DMS114 treated with DMSO at 0.1 percent for 48 hours (cell line): Measurements from ENCODE around the gene C10orf143.
"Not testable (repeated sequence)": the region's sequence is repeated elsewhere in the genome, so short reads cannot be mapped to it uniquely, and the experiment has no call there.

ENCODE experiments used
- DNase-seq: peaks from one replicate; lab custom pipeline; 2025; ENCODE audit not compliant: unreplicated experiment; lab: John Stamatoyannopoulos, UW

Gene C10orf143

DNA sequence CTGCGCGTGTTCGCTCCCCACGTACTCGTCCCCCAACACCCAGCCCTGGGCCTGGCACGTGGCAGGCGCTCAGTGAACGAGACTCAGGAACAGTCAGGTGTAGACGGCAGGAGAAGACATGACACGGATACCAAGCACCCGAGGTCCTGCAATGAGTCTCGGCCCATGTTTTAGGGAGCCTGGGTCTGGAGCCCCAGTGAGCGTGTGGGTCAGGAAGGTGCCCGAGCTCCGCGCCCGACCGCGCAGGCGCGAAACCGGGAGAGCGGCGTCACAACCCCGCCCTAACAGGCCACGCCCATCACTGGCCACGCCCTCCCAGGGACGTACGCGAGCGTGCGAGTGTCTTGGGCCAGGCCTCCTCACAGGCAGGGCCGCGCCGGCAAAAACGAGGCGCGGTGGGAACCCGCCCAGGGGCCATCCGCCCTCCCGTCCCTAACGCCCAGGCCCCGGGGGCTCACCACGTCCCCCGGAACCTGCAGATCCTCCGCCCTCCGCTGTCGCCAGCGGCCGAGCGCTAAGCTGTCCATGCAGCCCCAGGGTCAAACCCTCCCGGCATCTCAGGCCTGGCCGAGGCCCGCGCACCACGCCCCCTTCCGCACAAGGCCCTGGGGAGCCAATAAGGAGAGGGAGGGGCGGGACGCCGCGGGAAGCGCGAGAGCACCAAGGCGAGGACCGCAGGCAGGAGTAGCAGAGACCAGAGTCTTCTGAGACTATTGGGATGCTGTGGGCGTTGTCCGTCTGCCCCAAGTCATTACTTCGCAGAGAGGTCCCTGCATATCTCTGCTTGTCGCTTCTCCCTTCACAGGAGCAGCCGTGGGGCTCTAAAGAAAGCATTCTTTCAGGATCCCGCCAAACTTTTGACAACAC is at the start of gene C10orf143:
Gene C10orf143, minus strand, starts transcription at position 585 of the 867 bp plus-strand sequence. Its CDS starts 58 bp downstream, at position 527.
- DNase-seq: peak; percentile 96

DNA sequence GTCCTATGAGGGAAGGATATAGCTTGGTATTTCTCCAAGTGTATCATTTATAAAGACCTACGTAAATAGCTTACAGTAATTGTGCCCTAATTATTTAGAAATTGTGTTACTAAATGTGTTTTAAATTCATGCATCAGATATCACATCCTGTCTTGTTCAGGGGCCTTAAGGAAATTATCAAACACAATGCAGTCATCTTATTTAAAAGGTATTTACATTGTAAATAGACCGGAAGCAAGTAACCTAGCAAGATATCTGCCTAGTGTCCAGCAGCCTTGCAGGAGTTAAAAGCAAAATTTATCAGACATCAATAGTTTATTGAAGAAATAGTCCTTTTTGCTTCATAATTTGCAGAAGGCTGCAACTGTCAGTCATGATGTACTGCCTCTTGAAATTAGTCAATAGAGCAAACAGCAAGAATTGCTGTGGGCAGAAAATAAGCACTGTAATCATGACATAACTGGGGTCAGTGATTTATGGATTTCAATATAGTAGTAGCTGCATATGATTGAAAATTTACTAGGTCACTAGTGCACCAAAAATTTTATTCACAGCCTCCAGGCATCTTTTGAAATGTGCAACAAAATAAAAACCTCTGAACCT is 48.7 kb upstream of the C10orf143 start:
- no peak for DNase-seq

DNA sequence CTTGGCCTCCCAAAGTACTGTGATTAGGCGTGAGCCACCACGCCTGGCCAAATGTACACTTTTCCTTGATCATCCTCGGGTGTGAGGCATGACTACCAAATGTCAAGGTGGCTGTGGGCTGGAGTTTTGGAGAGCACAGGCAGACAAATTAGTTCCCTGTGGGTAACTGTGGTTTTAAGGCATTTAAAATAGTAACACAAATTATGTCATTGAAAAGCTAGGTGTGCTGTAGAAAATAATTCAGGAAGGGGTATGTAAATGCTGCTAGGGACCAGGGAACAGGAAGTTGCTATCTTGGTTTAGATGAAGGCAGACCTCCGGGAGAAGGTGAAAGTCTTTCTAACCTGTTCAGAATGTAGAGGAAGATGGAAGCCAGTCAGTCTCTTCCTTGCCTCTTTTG is 35.4 kb upstream of the C10orf143 start:
- no peak for DNase-seq

DNA sequence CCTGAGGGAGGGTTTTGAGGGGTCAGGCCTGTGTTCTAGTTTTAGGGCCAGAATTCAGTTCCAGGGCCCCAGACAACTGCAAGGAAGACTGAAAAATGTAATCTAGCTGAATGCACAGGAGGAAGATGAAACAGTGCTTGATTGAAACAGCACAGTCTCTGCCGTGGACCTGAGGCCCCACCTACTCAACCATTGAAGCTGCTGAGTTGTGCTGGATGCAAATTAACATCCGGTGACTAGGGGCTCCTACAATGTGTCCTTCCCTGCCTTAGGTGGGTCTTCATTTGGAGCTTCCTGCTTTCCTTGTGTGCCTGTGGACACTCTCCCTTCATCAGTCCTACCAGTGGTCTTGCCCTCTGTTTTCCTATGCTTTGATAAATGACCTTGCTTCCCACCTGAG is 31.2 kb upstream of the C10orf143 start:
- DNase-seq: no peak

DNA sequence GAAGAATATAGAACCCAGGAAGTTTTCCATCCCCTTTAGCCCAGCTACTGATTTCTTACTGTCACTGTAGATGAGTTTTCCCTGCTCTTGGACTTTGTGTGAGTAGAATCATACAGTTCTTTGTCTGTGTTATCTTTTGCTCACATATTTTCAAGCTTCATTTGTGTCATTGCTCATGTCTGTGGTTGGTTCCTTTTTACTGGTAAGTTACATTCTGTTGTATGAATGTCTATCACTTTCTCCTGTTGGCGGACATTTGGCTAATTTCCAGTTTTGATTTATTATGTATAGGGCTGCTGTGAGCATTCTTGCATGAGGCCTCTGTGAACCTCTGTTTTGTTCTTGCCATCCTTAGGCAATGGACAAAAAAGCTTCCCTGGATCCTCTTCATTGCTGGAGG is 30.8 kb upstream of the C10orf143 start:
- DNase-seq: no peak

DNA sequence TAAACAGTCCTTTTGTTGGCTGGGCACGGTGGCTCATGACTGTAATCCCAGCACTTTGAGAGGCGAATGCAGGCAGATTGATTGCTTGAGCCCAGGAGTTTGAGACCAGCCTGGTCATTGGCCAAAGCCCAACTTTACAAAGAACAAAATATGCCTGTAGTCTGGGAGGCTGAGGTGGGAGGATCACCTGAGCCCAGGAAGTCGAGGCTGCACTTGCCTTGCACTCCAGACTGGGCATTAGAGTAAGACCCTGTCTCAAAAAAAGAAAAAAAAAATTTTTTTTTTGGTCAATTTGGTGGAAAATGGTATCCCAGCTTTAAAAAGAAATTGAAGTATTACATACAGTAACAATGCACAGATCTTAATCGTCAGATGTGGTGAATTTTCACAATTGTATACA is 30.4 kb upstream of the C10orf143 start:
- no peak for DNase-seq

DNA sequence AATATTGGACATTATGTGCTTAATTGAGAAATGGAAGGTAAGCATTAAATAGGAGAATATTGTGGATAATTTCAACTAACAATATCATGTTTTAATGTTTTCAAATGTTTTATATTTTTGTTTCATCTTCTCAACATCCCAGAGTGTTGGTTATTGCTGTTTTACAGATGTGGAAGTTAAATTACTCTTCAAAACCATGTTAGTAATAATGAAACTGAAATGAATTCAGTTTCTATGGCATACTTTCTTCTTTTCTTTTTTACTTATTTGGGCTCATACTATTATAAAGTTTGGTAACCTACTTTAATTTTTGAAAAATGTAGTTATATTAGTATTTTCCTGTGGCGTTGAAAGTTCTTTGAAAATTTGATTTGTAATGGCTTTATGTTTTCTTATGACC is 29.8 kb upstream of the C10orf143 start:
- no peak for DNase-seq

DNA sequence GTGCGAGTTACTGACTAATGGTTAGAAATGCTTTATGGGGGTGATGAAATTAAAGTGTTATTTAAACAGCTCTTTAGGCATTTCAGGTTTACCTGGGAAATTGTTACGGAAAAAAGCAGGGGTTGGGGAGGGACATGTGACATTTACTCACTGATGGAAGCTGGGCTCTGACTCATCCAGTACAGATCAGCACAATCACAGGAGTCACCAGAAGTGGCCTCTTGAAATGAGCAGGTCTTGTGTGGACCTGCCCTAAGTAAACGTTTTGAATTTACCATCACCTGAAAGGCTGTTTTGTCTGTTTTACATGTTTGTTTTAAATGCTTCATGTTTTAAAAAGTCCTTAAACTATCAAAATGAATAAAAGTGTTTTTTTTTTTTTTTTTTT is 27.8 kb upstream of the C10orf143 start:
- no peak for DNase-seq

DNA sequence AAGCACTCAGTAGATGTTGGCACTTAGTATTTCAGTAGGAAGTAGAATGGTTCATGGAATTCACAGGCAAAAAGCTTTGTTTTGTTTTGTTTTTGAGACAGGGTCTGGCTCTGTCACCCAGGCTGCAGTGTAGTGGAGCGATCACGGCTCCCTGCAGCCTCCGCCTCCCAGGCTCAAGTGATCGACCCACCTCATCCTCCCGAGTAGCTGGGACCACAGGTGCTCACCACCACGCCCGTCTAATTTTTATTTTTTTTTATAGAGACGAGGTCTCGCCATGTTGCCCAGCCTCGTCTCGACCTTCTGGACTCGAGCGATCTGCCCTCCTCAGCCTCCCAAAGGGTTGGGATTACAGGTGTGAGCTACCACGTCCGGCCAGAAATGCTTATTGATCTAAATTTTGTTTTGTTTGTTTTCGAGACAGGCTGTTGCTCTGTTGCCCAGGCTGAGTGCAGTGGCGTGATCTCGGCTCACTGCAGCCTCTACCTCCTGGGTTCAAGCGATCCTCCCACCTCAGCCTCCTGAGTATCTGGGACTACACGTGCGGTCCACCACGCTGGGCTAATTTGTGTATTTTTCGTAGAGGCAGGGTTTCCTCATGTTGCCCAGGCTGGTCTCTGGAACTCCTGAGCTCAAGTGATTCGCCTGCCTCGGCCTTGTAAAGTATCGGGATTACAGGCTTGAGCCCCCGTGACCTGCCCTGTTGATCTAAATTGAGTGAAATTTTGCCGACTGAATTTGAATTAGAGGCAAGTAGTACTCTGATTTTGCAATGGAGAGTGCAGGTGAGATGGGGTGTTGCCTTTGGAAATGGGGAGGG is 27.2 kb upstream of the C10orf143 start:
- DNase-seq: no peak

DNA sequence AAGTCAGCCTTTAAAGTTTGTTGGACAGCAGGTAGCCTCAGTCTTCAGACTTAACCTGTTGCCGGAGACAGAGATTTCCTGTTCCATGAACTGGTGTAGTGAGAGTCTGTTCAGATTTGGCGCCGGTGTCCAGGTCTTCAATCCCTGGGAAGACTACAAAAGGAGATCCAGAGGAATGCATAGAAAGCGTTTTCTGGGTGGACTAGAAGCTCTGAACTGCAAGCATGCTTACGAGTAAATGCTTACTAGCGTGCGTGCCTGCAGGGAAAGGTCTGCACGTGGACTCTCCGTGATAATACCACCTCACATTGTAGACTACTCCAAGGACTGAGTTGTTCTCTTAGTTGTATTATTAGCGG is 26.4 kb upstream of the C10orf143 start:
- no peak for DNase-seq

DNA sequence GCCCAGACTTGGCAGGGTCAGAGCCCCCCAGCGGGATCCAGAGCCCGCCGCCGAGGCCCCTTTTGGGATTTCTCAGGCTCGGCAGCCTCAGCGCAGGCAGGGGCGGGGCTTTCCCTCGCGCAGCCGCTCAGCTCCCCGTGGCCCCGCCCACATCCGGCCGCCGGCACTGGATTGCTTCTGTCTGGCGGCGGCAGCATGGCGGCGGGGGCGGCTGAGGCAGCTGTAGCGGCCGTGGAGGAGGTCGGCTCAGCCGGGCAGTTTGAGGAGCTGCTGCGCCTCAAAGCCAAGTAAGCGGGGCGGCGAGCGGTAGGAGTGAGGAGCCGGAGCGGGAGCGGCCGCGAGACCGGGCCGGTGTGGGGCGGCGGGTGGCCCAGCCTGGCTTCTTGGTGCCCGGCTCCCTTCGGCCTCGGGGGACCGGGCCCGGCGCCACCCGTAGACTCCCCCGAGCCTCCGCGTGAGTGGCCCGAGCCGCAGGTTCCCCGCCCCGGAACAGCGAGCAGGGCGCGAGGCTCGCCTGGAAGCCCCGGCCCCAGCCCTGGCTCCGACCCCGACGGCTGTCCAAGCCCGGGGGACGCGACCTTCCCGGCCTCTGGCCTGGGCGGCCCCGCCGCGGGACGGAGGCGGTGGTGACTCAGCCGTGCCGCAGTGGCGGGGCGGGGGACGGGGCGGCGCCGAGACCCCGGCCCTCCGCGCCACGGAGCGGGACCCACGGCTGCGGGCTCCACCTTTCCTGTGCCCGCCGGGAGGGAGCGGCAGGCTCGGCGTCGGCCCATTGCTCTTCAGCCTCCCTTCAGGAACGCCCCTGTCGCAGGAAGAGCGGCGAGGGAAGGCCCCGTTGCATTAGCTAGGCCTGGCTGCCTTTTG is 25.8 kb upstream of the C10orf143 start, which contains the start of gene GLRX3:
Gene GLRX3, plus strand, starts transcription at position 166 of the 864 bp plus-strand sequence. Its CDS starts 30 bp downstream, at position 196.
- peak; percentile 70 for DNase-seq

DNA sequence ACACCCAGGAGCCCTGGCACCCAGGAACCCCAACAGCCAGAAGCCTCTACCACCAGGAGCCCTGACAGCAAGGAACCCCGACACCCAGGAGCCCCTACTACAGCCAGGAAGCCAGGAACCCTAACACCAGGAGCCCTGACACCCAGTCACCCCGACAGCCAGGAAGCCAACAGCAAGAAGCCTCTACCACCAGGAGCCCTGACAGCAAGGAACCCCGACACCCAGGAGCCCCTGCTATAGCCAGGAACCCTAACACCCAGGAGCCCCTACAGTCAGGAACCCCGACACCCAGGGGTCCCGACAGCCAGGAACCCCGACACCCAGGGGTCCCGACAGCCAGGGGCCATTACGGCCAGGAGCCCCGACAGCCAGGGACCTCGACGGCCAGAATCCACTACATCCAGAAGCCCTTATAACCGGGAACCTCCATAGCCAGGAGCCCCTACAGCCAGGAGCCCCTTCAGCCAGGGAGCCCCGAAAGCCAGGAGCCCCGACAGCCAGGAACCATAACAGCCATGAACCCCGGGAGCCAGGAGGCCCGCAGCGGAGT is 25.1 kb upstream of the C10orf143 start:
- no peak for DNase-seq

DNA sequence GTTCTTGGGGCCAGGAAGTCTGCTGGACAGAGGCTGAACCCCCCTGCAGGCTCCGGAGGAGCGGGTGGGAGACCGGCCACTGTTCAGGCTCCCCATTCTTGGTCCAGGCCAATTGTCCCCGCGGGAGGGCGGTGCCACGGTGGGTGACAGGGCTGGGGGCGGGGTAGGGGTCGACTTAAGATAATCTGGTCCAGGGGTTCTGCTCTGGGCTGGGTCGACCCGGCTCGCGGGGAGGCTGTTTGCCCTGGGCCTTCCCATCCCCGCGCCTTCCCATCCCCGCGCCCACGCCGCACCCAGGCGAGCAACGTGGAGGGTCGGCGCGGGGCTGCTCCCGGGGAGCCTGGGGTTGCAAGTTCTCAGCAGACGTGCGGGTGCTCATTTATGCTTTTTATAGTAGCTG is 18.3 kb upstream of the C10orf143 start:
- DNase-seq: no peak

DNA sequence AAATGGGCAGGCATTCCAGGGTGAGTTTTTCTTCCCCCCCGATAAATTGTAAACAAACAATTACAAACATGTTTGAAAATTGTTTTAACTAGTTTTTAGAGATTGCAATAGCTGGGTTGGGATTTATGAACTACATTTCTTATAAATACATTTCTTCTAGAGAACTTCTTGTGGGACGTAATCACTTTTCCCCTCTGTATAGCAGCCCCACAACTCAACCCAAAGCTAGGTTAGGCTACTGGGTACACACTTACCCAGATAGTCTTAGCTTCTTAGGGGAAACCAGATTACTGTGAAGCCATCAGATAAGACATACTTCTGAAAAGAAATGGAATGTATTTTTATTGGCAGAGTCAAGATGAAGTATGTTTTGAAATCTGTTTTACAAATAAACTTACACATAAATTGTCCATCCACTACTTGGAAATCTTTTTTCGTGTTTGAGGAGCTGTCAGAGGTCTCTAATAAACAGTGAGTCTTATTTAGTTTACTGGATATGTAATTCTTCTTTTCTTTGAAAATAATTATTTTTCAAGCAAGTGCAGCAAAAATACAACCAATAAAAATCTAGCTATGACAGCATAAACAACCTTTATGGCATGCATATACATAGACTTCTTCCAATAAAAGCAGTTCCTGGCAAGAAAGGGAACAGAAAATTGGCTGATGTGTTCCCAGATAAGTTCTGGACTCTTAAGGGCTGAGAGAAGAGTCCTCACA is 17.6 kb upstream of the C10orf143 start:
- DNase-seq: no peak

DNA sequence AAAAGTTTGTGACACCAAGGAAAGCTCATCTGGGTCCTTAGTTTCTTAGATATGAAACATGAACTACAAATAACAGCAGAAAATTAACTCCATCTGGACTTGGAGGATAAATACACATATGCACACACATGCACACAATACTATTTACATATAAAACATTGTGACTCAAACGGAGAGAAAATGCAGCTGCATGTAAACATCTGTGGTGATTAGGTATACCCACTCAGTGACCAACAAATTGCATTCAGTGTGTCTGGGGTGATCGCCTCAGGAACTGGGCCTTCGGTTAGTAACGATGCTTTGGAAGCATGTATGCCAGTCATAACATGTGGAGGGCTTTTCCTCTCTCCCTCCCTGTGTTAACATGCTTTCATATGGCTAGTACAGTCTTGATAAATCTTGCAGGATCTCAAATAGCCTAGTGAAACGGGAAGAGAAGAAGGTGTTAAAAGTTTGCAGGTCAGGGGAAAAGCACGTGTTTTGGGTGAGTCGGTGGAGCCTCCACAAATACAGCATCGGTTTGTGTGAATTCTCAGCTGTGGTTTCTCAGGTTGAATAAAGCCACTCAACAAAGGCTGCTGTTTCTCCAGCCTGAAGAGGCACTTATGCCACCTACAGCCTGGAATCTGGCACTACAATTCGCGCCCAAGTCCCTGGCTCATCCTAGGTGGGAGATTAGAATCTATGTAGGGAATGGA is 16.9 kb upstream of the C10orf143 start:
- peak; percentile 50 for DNase-seq

DNA sequence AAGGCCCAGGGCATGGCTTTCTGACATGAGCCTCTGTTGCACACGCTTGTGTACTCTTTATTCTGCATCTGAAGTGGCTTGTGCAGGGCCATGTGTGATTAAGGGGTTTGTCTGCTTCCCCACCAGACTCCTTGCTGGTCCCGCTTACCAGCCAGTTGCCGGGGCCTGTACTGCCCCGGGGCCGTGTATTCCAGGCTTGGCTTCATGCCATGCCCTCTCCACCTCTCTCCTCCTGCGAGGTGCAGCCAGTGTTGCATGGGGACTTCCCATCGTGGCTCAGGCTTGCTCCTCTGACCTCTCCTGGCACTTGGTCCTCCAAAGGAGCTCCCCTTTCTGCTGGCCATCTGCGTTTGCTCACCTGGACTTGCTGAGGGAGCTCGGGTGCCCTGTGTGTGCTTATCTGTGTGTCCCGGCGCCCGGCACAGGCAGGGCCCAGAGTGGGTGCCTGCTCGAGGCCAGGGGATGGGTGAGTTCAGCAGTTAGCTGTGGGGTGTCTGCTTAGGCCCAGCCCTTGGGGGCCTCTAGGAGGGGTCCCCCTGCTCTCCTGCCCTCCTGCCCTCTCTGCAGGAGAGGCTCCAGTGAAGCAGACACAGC is 11.0 kb upstream of the C10orf143 start:
- DNase-seq: no peak

DNA sequence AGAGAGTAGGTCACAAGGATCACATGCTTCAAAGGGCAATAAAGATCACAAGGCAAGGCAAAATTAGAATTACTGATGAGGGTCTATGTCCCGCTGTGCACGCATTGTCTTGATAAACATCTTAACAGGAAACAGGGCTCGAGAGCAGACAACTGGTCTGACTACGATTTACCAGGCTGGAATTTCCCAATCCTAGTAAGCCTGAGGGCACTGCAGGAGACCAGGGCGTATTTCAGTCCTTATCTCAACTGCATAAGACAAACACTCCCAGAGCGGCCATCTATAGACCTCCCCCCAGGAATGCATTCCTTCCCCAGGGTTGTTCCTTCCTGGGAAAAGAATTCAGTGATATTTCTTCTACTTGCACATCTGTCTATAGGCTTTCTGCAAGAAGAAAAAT is 6.9 kb upstream of the C10orf143 start:
- DNase-seq: not testable (repeated sequence)

DNA sequence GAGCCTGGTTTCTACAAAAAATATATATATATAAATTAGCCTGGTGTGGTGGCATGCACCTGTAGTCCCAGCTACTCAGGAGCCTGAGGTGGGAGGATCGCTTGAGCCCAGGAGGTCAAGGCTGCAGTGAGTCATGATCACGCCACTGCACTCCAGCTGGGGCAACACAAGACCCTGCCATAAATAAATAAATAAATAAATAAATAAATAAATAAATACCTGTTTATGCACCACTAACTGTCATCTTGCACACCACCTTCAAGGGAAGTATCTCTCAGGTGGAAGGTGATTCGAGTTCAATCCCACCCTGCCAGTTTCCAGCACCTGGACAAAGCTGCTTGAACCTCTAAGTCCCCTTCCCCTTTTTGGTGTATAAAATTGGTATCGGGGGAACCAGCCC is 6.3 kb upstream of the C10orf143 start:
- DNase-seq: not testable (repeated sequence)

DNA sequence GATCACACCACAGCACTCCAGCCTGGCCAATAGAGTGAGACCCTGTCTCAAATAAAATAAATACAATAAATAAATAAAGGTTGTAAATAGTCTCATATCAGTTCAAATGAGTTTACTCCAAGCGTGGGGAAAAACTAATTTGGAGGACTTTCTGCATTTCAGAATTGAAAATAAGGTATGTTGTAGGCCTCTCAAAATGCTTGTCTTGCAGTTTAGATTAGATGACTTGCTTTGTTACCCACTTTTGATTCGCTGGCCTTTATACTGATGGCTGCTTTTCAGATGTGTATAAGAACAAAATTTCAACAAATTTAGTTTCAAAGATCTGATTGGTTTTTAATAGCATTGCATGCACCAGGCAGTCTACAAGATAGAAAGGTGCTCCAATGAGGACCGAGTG is 2.2 kb upstream of the C10orf143 start:
- no peak for DNase-seq
